MM.1S (cell line): ENCODE data around the gene RPF1.

Experiments
- DNase-seq: peaks from one replicate; pipeline ENCODE4 v3.0.0-alpha.2; 2015
- H2AFZ ChIP-seq: fragments of 300-600 bp; sonication (generic); 2 replicates; pipeline ENCODE4 v1.6.0; 2016; ENCODE audit warnings: antibody characterized with exemption, low read length
- H3F3A ChIP-seq: fragments of 300-600 bp; sonication (generic); 2 replicates; pipeline ENCODE4 v1.6.1; 2016; ENCODE audit warnings: mild to moderate bottlenecking, antibody characterized with exemption, low read length, moderate library complexity, mixed read lengths; ENCODE audit not compliant: insufficient read depth
- H3K27ac ChIP-seq: fragments of 300-600 bp; sonication (generic); 2 replicates; pipeline ENCODE4 v1.5.1; 2016; ENCODE audit warnings: mild to moderate bottlenecking, low read length
- H3K27me3 ChIP-seq: fragments of 300-600 bp; sonication (generic); replicated peaks from 2 replicates; pipeline ENCODE4 v1.6.0; 2016; ENCODE audit warnings: low read length; ENCODE audit not compliant: insufficient read depth
- H3K36me3 ChIP-seq: fragments of 300-600 bp; sonication (generic); replicated peaks from 2 replicates; pipeline ENCODE4 v1.6.1; 2016; ENCODE audit warnings: mild to moderate bottlenecking, low read length, mixed read lengths; ENCODE audit not compliant: insufficient read depth
- H3K4me1 ChIP-seq: fragments of 300-600 bp; sonication (generic); 2 replicates; pipeline ENCODE4 v1.6.1; 2016; ENCODE audit warnings: low read length, mixed read lengths
- H3K4me2 ChIP-seq: fragments of 300-600 bp; sonication (generic); 2 replicates; pipeline ENCODE4 v1.6.0; 2016; ENCODE audit warnings: low read depth, low read length
- H3K4me3 ChIP-seq: fragments of 300-600 bp; sonication (generic); 2 replicates; pipeline ENCODE4 v1.5.1; 2016; ENCODE audit warnings: low read length, mixed read lengths
- H3K79me2 ChIP-seq: fragments of 300-600 bp; sonication (generic); 2 replicates; pipeline ENCODE4 v1.6.1; 2016; ENCODE audit warnings: mixed run types, low read length, mixed read lengths
- H3K9ac ChIP-seq: fragments of 300-600 bp; sonication (generic); 2 replicates; pipeline ENCODE4 v1.6.1; 2016; ENCODE audit warnings: low read length, mixed read lengths
- H3K9me2 ChIP-seq: fragments of 300-600 bp; sonication (generic); replicated peaks from 2 replicates; pipeline ENCODE4 v1.6.1; 2016; ENCODE audit warnings: mild to moderate bottlenecking, low read length, mixed read lengths; ENCODE audit not compliant: insufficient read depth
- H3K9me3 ChIP-seq: fragments of 300-600 bp; sonication (generic); replicated peaks from 2 replicates; pipeline ENCODE4 v1.6.1; 2016; ENCODE audit warnings: mild to moderate bottlenecking, low read length, mixed read lengths; ENCODE audit not compliant: insufficient read depth
- H4K20me1 ChIP-seq: fragments of 300-600 bp; sonication (generic); 2 replicates; pipeline ENCODE4 v1.6.1; 2016; ENCODE audit warnings: mild to moderate bottlenecking, low read length, moderate library complexity, mixed read lengths; ENCODE audit not compliant: insufficient read depth
- EZH2 ChIP-seq: fragments of 300-600 bp; sonication (generic); optimal IDR thresholded peaks from 2 replicates; pipeline ENCODE3; 2017; ENCODE audit warnings: low read depth, mild to moderate bottlenecking, antibody characterized with exemption, low read length, mixed read lengths
- EZH2phosphoT487 ChIP-seq: fragments of 300-600 bp; sonication (generic); IDR thresholded peaks from 2 replicates; pipeline ENCODE4 v1.6.1; 2018; ENCODE audit warnings: antibody characterized with exemption, low read length
- TF ChIP-seq, protein P1 (sequence below): fragments of 300-600 bp; sonication (generic); IDR thresholded peaks from 2 replicates; pipeline ENCODE4 v1.5.1; 2016; ENCODE audit warnings: antibody characterized with exemption, low read length, mixed read lengths

RPF1 gene

DNA sequence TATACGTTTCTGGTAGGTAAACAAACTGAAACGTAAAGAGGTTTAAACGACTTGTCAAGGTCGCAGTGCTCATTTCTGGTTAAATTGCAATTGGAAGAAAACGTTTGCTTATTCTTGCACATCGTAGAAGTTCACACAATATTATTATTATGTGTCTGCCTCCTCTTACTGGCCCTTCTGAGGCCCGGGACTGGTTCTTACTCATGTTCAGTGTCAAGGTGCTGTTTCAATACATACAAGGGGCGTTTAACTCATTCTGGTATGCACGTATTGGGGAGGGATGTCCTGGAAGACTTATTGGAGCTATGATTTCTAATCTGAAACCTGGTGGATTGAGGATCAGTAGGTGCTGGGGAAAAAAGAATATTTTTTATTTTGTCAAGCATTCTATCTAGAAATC lies 932 bp downstream of the RPF1 start:
- no peak for DNase-seq
- H3K9me3 ChIP-seq = no peaks in the 10 kb centered on the region; the same call in 1 of the 2 replicates
- H2AFZ ChIP-seq = peak overlapping the region; percentile 99; the same call in 1 of the 2 replicates
- 0 out of 2 replicates have a peak, but pooled peaks cover 2% of the 10 kb centered on the region for H3F3A ChIP-seq
- peak overlapping the region; percentile 71; the same call in 1 of the 2 replicates for H3K9ac ChIP-seq
- H3K36me3 ChIP-seq = no peaks in the 10 kb centered on the region; the same call in 1 of the 2 replicates
- peak overlapping the region; percentile 79; the same call in 1 of the 2 replicates for H3K27ac ChIP-seq
- peak overlapping the region; percentile 78 for H3K4me3 ChIP-seq
- H4K20me1 ChIP-seq = no peaks in the 10 kb centered on the region
- TF ChIP-seq, protein P1, sequence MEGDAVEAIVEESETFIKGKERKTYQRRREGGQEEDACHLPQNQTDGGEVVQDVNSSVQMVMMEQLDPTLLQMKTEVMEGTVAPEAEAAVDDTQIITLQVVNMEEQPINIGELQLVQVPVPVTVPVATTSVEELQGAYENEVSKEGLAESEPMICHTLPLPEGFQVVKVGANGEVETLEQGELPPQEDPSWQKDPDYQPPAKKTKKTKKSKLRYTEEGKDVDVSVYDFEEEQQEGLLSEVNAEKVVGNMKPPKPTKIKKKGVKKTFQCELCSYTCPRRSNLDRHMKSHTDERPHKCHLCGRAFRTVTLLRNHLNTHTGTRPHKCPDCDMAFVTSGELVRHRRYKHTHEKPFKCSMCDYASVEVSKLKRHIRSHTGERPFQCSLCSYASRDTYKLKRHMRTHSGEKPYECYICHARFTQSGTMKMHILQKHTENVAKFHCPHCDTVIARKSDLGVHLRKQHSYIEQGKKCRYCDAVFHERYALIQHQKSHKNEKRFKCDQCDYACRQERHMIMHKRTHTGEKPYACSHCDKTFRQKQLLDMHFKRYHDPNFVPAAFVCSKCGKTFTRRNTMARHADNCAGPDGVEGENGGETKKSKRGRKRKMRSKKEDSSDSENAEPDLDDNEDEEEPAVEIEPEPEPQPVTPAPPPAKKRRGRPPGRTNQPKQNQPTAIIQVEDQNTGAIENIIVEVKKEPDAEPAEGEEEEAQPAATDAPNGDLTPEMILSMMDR = no peak
- TF ChIP-seq EZH2phosphoT487 = no peak
- no peak for TF ChIP-seq EZH2
- H3K4me1 ChIP-seq = no peaks in the 10 kb centered on the region
- no peaks in the 10 kb centered on the region for H3K27me3 ChIP-seq
- no peaks in the 10 kb centered on the region for H3K9me2 ChIP-seq
- peaks cover 32% of the 10 kb centered on the region for H3K79me2 ChIP-seq
- H3K4me2 ChIP-seq = peak overlapping the region; percentile 76

DNA sequence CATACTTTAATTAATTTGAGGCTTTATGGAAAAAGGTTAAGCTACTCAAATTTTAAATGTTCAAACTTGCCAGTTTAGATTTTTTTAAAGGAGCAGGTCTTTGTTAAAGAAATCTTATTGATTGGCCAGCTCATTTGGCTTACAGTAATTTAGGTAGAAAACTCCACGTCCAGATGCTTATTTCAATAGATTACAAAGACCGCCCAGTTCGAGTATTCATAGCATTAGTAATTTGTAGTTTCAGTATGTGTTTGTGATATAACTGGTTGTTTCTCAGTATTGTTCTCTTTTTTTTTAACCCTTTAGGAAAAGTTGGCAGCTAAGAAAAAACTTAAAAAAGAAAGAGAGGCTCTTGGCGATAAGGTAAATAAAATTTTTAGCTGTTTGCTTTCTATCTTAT lies 1.6 kb downstream of the RPF1 start:
- no peak overlapping the region for H3K27ac ChIP-seq
- H3K9ac ChIP-seq = no peak overlapping the region
- H3K4me2 ChIP-seq = peak overlapping the region; percentile 76; the same call in 1 of the 2 replicates
- H3K4me3 ChIP-seq = peak overlapping the region; percentile 78; the same call in 1 of the 2 replicates
- H4K20me1 ChIP-seq = no peaks in the 10 kb centered on the region
- H3K9me2 ChIP-seq = no peaks in the 10 kb centered on the region
- H3K27me3 ChIP-seq = no peaks in the 10 kb centered on the region
- 0 out of 2 replicates have a peak, but pooled peaks cover 2% of the 10 kb centered on the region for H3F3A ChIP-seq
- no peaks in the 10 kb centered on the region; the same call in 1 of the 2 replicates for H3K9me3 ChIP-seq
- H3K79me2 ChIP-seq = peaks cover 32% of the 10 kb centered on the region
- TF ChIP-seq, protein P1 = no peak
- no peaks in the 10 kb centered on the region; the same call in 1 of the 2 replicates for H3K36me3 ChIP-seq
- no peaks in the 10 kb centered on the region for H3K4me1 ChIP-seq
- H2AFZ ChIP-seq = no peak overlapping the region
- no peak for DNase-seq

DNA sequence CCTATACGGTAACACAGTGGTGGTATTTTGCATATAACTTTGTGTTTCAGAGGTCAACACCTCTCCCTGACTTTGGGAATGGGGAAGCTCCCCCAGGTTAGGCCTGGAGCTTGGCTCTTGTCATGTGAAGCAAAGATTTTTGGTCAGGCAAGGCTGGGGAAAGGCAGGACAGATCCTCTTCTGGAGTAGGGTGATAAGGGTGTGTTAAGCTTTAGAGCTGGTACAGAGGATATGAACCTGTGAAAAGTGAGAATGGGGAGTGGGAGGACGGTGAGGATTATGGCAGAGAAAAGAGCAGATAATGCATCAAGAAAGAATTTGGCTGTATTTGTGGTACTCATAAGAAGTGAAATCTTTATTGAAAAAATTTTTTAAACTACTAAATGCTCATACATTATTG lies 2.3 kb downstream of the RPF1 start:
- Histone ChIP-seq H3K79me2 (peaks cover 32% of the 10 kb centered on the region), H3K9ac (no peak overlapping the region)

More for the DNA sequence above, 2.3 kb downstream of the RPF1 start:
- Histone ChIP-seq H3K4me2 (no peak overlapping the region), H3F3A (0 out of 2 replicates have a peak, but pooled peaks cover 2% of the 10 kb centered on the region), H3K27ac (no peak overlapping the region), H3K36me3 (no peaks in the 10 kb centered on the region; the same call in 1 of the 2 replicates), H3K4me1 (no peaks in the 10 kb centered on the region), H3K4me3 (no peak overlapping the region), H3K9me2 (no peaks in the 10 kb centered on the region), H2AFZ (no peak overlapping the region), H4K20me1 (no peaks in the 10 kb centered on the region), H3K27me3 (no peaks in the 10 kb centered on the region), H3K9me3 (no peaks in the 10 kb centered on the region; the same call in 1 of the 2 replicates)
- no peak for DNase-seq
- TF ChIP-seq, protein P1 = no peak
- TF ChIP-seq EZH2 (no peak), EZH2phosphoT487 (no peak)
